SK-N-SH (cell line): ENCODE measurements around the gene SAP30. TPM values are rescaled to one million over a fixed set of nuclear protein-coding genes. Genes with fewer than 3 reads are reported as not detected.

Source experiments
- CTCF ChIA-PET: fragments of 300-600, 350-600 bp; formaldehyde crosslinking; extraction: SDS; loops from one replicate; lab custom pipeline; 2021; lab: Yijun Ruan, JAX
- POLR2A ChIA-PET: fragments of 350-600 bp; sonication (Branson Sonifier 250); formaldehyde crosslinking; extraction: SDS; loops from one replicate; lab custom pipeline; 2020; ENCODE audit warnings: antibody characterized with exemption, inconsistent platforms; lab: Yijun Ruan, JAX
- DNase-seq: peaks from one replicate; pipeline ENCODE4 v3.0.0; 2012
- H2AFZ ChIP-seq: fragments of 200-600 bp; sonication (generic); 2 replicates; pipeline ENCODE4 v1.8.1; 2016; ENCODE audit warnings: antibody characterized with exemption, mild to moderate bottlenecking, low read depth
- H3F3A ChIP-seq: fragments of 200-600 bp; sonication (generic); replicated peaks from 2 replicates; pipeline ENCODE3; 2016; ENCODE audit warnings: antibody characterized with exemption, mild to moderate bottlenecking; ENCODE audit not compliant: insufficient read depth
- H3K27ac ChIP-seq, 2 experiments: fragments of 200-500 bp in 1 of 2; fragments of 200-600 bp in 1 of 2; sonication (Bioruptor generic) in 1 of 2; sonication (generic), shearing (Covaris generic) in 1 of 2; 2 replicates each; pipeline versions ENCODE4 v1.5.1 to v1.6.1; 2014 to 2016; ENCODE audit warnings: low read depth in 2 of 2, inconsistent platforms in 1 of 2, low read length in 1 of 2, mild to moderate bottlenecking in 1 of 2, mixed read lengths in 1 of 2
- H3K27me3 ChIP-seq: fragments of 200-600 bp; sonication (generic), shearing (Covaris generic); 2 replicates; pipeline ENCODE4 v1.6.1; 2016; ENCODE audit warnings: mixed run types; ENCODE audit not compliant: insufficient read depth
- H3K36me3 ChIP-seq, 2 experiments: fragments of 200-500 bp in 1 of 2; fragments of 200-600 bp in 1 of 2; sonication (Bioruptor generic) in 1 of 2; sonication (generic) in 1 of 2; replicated peaks in 1 of 2; 2 replicates each; pipeline versions ENCODE3 to v1.5.1; 2014 to 2016; ENCODE audit warnings: low read length in 1 of 2, mild to moderate bottlenecking in 1 of 2; ENCODE audit not compliant: insufficient read depth in 2 of 2, control insufficient read depth in 1 of 2
- H3K4me1 ChIP-seq, 2 experiments: fragments of 200-500 bp in 1 of 2; fragments of 200-600 bp in 1 of 2; sonication (Bioruptor generic) in 1 of 2; sonication (generic), shearing (Covaris generic) in 1 of 2; 2 replicates each; pipeline versions ENCODE4 v1.5.1 to v1.6.1; 2014 to 2016; ENCODE audit warnings: low read depth in 1 of 2, low read length in 1 of 2, mixed run types in 1 of 2; ENCODE audit not compliant: insufficient read depth in 2 of 2, control insufficient read depth in 1 of 2
- H3K4me2 ChIP-seq: fragments of 200-600 bp; sonication (generic), shearing (Covaris generic); 2 replicates; pipeline ENCODE4 v1.6.1; 2017; ENCODE audit warnings: mixed run types
- H3K4me3 ChIP-seq, 2 experiments: fragments of 200-500 bp in 1 of 2; fragments of 200-600 bp in 1 of 2; sonication (Bioruptor generic) in 1 of 2; sonication (generic), shearing (Covaris generic) in 1 of 2; 2 replicates each; pipeline versions ENCODE4 v1.5.1 to v1.8.1; 2014 to 2016; ENCODE audit warnings: low read depth in 2 of 2, inconsistent platforms in 1 of 2, low read length in 1 of 2, mild to moderate bottlenecking in 1 of 2, mixed read lengths in 1 of 2, moderate library complexity in 1 of 2
- H3K79me2 ChIP-seq: fragments of 200-600 bp; sonication (generic); 2 replicates; pipeline ENCODE4 v1.8.1; 2017; ENCODE audit warnings: mild to moderate bottlenecking; ENCODE audit not compliant: insufficient read depth
- H3K9ac ChIP-seq: fragments of 200-600 bp; sonication (generic); 2 replicates; pipeline ENCODE4 v1.6.1; 2017; ENCODE audit warnings: mixed run types
- H3K9me2 ChIP-seq: fragments of 200-600 bp; sonication (generic); 2 replicates; pipeline ENCODE4 v1.6.1; 2017; ENCODE audit warnings: mixed run types
- H3K9me3 ChIP-seq: fragments of 200-600 bp; sonication (generic); 2 replicates; pipeline ENCODE4 v1.6.1; 2017; ENCODE audit warnings: mixed run types, mild to moderate bottlenecking, moderate library complexity
- H4K20me1 ChIP-seq: fragments of 200-600 bp; sonication (generic); 2 replicates; pipeline ENCODE4 v1.6.1; 2017; ENCODE audit warnings: mild to moderate bottlenecking, mixed run types; ENCODE audit not compliant: insufficient read depth
- EP300 ChIP-seq, 2 experiments: IDR thresholded peaks; 2 replicates each; pipeline versions ENCODE4 v1.4.0 to v1.6.1; 2012; ENCODE audit warnings: borderline replicate concordance in 1 of 2, low read depth in 1 of 2, low read length in 1 of 2
- FOSL2 ChIP-seq: IDR thresholded peaks from 2 replicates; pipeline ENCODE4 v1.4.0; 2012; ENCODE audit warnings: low read depth, mild to moderate bottlenecking, moderate library complexity, borderline replicate concordance
- FOXJ3 ChIP-seq: sonication (generic); formaldehyde crosslinking; IDR thresholded peaks from 2 replicates; pipeline ENCODE4 v1.5.1; 2020; ENCODE audit warnings: mild to moderate bottlenecking, missing genetic modification reagents
- GABPA ChIP-seq: IDR thresholded peaks from 2 replicates; pipeline ENCODE4 v1.4.0; 2012; ENCODE audit warnings: low read depth, mild to moderate bottlenecking
- JUND ChIP-seq: IDR thresholded peaks from 2 replicates; pipeline ENCODE4 v1.4.0; 2012
- MEF2A ChIP-seq: IDR thresholded peaks from 2 replicates; pipeline ENCODE4 v1.4.0; 2012; ENCODE audit warnings: low read depth, borderline replicate concordance
- NFIC ChIP-seq: IDR thresholded peaks from 2 replicates; pipeline ENCODE4 v1.4.0; 2012; ENCODE audit warnings: borderline replicate concordance
- NRF1 ChIP-seq: IDR thresholded peaks from 2 replicates; pipeline ENCODE4 v1.6.1; 2012; ENCODE audit warnings: low read depth, mild to moderate bottlenecking, low read length
- POLR2AphosphoS5 ChIP-seq: IDR thresholded peaks from 2 replicates; pipeline ENCODE4 v1.6.1; 2012; ENCODE audit warnings: low read depth, low read length
- RFX5 ChIP-seq: IDR thresholded peaks from 2 replicates; pipeline ENCODE4 v1.6.1; 2012; ENCODE audit warnings: mild to moderate bottlenecking, improper control_type of control experiment, low read length
- RXRA ChIP-seq: IDR thresholded peaks from 2 replicates; pipeline ENCODE4 v1.4.0; 2012; ENCODE audit warnings: low read depth, mild to moderate bottlenecking, borderline replicate concordance
- SIN3A ChIP-seq: IDR thresholded peaks from 2 replicates; pipeline ENCODE4 v1.6.1; 2012; ENCODE audit warnings: low read depth, mild to moderate bottlenecking, low read length, moderate library complexity, borderline replicate concordance
- TAF1 ChIP-seq: IDR thresholded peaks from 2 replicates; pipeline ENCODE4 v1.6.1; 2012; ENCODE audit warnings: low read depth, mild to moderate bottlenecking, low read length, moderate library complexity, borderline replicate concordance
- TCF12 ChIP-seq: IDR thresholded peaks from 2 replicates; pipeline ENCODE4 v1.4.0; 2012
- TEAD4 ChIP-seq: IDR thresholded peaks from 2 replicates; pipeline ENCODE4 v1.4.0; 2012; ENCODE audit warnings: mild to moderate bottlenecking, borderline replicate concordance; ENCODE audit not compliant: insufficient read depth
- USF2 ChIP-seq: fragments of 150-350 bp; IDR thresholded peaks from 2 replicates; pipeline ENCODE4 v1.6.1; 2017; ENCODE audit warnings: antibody characterized with exemption, low read length, low read depth, borderline replicate concordance
- WGBS: methylation state at CpG from one replicate; pipeline ENCODE4 v1.1.6; 2017; ENCODE audit warnings: low lambda C conversion rate; 5-methylcytosine and 5-hydroxymethylcytosine counted together
- polyA plus RNA-seq, 3 experiments: library from polyadenylated mRNA; depleted of rRNA; stranded (reverse); fragments of >200 nt; gene quantifications; 2 replicates each; pipeline ENCODE4 v1.2.3, GENCODE V29; 2012
- TF ChIP-seq, protein P1 (sequence below): IDR thresholded peaks from 2 replicates; pipeline ENCODE4; 2012
- TF ChIP-seq, protein P2 (sequence below): IDR thresholded peaks from 2 replicates; pipeline ENCODE4 v1.4.0; 2012; ENCODE audit warnings: low read depth, borderline replicate concordance
- TF ChIP-seq, protein P3 (sequence below): IDR thresholded peaks from 2 replicates; pipeline ENCODE4 v1.4.0; 2012; ENCODE audit warnings: low read depth

SAP30 gene
- polyA plus RNA-seq, 1 of the 3 experiments (the other 2 are of a cell fraction): 19.0 TPM

DNA sequence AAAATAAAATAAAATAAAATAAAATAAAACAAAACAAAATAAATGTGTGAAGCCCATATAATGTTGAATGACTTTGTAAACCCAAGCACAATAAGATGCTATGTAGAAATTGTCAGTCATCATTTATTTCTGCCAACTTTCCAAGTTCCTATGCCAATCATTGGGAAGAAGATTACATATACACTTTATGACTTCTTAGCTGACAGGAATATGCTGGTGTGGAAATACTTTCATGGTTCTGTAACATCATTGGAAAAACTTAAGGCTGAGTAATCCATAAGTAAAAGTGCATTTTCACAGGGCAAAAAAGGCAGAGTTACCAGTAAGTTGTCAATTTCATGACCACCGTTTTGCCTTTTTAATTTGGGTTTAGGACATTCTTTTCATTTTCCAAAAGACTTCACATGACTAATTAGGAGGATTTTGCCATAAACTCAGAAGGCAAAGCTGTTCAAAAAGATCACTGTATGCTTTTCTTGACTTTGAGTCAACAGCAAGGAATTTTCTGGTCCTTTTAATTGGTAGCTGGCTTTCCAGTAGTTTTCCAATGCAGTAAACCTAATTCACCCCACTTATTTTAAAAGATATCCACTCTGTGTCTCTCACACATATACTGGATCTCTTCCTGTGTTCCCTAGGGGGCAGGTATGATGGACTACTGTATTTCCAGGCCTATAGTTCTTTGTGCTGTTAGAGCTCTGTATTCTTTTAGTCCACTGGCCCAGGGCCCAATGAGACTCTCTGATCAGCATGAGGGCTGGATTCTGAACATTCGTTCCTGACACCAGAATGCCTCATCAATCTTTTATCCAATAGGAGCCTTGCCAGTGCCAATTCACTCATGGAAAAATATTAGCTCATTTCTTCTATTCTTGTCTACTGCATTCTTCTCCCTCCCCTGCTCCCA is 54.4 kb downstream of the SAP30 start:
- H3K27ac ChIP-seq: peak overlapping the region; percentile 65 to 80
- ChIA-PET POLR2A (interaction anchor here (0.8 kb wide), 1 partner anchor 66 kb away, joined by 3 read pairs; no protein-coding TSS in a partner anchor), CTCF (interaction anchor here (0.5 to 2.5 kb wide), 13 partner anchors 12 to 124 kb away, joined by 3 to 13 read pairs (median 3); no protein-coding TSS in a partner anchor)
- H3K9ac ChIP-seq: peak overlapping the region; percentile 33; the same call in 1 of the 2 replicates
- peak overlapping the region; percentile 56; the same call in 1 of the 2 replicates for H2AFZ ChIP-seq
- no peaks in the 10 kb centered on the region for H3K36me3 ChIP-seq
- H3F3A ChIP-seq: peaks cover 18% of the 10 kb centered on the region
- no peaks in the 10 kb centered on the region for H3K79me2 ChIP-seq
- no peak for DNase-seq
- 15% methylated on average over 2 of the region's 2 CpGs for WGBS
- H3K4me3 ChIP-seq: no peak overlapping the region
- TF ChIP-seq NFIC (peak; percentile 28), EP300 (IDR thresholded peaks at IDR 0.05; ENCODE audit: borderline replicate concordance in 1 of 2, low read depth in 1 of 2, low read length in 1 of 2) (peak in 1 of 2 experiments; percentile 72; a peak in 2 of 4 replicates), MEF2A (peak; percentile 80; the same call in 1 of the 2 replicates), TEAD4 (peak; percentile 19; the same call in 1 of the 2 replicates), TAF1 (no peak), JUND (peak; percentile 25), FOSL2 (peak; percentile 26; the same call in 1 of the 2 replicates)
- TF ChIP-seq, protein P1, sequence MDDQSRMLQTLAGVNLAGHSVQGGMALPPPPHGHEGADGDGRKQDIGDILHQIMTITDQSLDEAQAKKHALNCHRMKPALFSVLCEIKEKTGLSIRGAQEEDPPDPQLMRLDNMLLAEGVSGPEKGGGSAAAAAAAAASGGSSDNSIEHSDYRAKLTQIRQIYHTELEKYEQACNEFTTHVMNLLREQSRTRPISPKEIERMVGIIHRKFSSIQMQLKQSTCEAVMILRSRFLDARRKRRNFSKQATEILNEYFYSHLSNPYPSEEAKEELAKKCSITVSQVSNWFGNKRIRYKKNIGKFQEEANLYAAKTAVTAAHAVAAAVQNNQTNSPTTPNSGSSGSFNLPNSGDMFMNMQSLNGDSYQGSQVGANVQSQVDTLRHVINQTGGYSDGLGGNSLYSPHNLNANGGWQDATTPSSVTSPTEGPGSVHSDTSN: peak; percentile 81
- TF ChIP-seq, protein P2, sequence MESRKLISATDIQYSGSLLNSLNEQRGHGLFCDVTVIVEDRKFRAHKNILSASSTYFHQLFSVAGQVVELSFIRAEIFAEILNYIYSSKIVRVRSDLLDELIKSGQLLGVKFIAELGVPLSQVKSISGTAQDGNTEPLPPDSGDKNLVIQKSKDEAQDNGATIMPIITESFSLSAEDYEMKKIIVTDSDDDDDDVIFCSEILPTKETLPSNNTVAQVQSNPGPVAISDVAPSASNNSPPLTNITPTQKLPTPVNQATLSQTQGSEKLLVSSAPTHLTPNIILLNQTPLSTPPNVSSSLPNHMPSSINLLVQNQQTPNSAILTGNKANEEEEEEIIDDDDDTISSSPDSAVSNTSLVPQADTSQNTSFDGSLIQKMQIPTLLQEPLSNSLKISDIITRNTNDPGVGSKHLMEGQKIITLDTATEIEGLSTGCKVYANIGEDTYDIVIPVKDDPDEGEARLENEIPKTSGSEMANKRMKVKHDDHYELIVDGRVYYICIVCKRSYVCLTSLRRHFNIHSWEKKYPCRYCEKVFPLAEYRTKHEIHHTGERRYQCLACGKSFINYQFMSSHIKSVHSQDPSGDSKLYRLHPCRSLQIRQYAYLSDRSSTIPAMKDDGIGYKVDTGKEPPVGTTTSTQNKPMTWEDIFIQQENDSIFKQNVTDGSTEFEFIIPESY: no peak
- TF ChIP-seq, all 33 proteins: peak for 7
- no peaks in the 10 kb centered on the region for H3K9me3 ChIP-seq
- H3K27me3 ChIP-seq: no peaks in the 10 kb centered on the region
- peaks cover 0 to 11% of the 10 kb centered on the region in 2 experiments; a peak in 3 of 4 replicates for H3K4me1 ChIP-seq
- H4K20me1 ChIP-seq: no peaks in the 10 kb centered on the region
- no peaks in the 10 kb centered on the region for H3K9me2 ChIP-seq
- peak overlapping the region; percentile 24 for H3K4me2 ChIP-seq

GRCh38 chr4:173426064-173426463 is 55.3 kb downstream of the SAP30 start:
- Histone ChIP-seq H3K4me2 (peak overlapping the region; percentile 24; the same call in 1 of the 2 replicates), H3K27me3 (no peaks in the 10 kb centered on the region), H3K27ac (peak overlapping the region in 1 of 2 experiments; percentile 80; a peak in 2 of 4 replicates), H3K79me2 (no peaks in the 10 kb centered on the region), H2AFZ (no peak overlapping the region), H3K36me3 (no peaks in the 10 kb centered on the region), H4K20me1 (no peaks in the 10 kb centered on the region), H3K9me3 (no peaks in the 10 kb centered on the region), H3K4me1 (peaks cover 0 to 11% of the 10 kb centered on the region in 2 experiments; a peak in 2 of 4 replicates), H3K9ac (no peak overlapping the region), H3F3A (peaks cover 18% of the 10 kb centered on the region), H3K9me2 (no peaks in the 10 kb centered on the region), H3K4me3 (no peak overlapping the region)
- 95% methylated on average over 2 of the region's 2 CpGs for WGBS
- ChIA-PET POLR2A (no interaction called here), CTCF (interaction anchor here (0.5 to 2.5 kb wide), 9 partner anchors 11 to 124 kb away, joined by 3 to 13 read pairs (median 4); no protein-coding TSS in a partner anchor)
- no peak for DNase-seq
- TF ChIP-seq JUND (no peak), FOXJ3 (CRISPR knock-in tag) (no peak), NRF1 (no peak), POLR2AphosphoS5 (no peak), GABPA (no peak), RXRA (no peak), TCF12 (no peak), FOSL2 (no peak), SIN3A (no peak), RFX5 (no peak), USF2 (no peak)
- TF ChIP-seq, protein P2: no peak
- TF ChIP-seq, protein P3, sequence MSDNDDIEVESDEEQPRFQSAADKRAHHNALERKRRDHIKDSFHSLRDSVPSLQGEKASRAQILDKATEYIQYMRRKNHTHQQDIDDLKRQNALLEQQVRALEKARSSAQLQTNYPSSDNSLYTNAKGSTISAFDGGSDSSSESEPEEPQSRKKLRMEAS: no peak
